HCT116 (cell line): ENCODE measurements around the gene A4GALT. TPM values are rescaled to one million over a fixed set of nuclear protein-coding genes. Genes with fewer than 3 reads are reported as not detected.

Source experiments
- total RNA-seq: library from RNA; stranded (reverse); gene quantifications from one replicate; pipeline ENCODE4 v1.2.1, GENCODE V29; 2021; ENCODE audit not compliant: unreplicated experiment

Gene A4GALT
- total RNA-seq, 1 experiment from 2014 or later: 16.0 TPM

Other genes starting within 250 kb of the A4GALT start
- 50.8 TPM for gene RRP7A, start 201.1 kb downstream of the A4GALT start, total RNA-seq
- gene SERHL2, start 166.9 kb downstream of the A4GALT start, total RNA-seq: not detected
- 67.6 TPM for gene POLDIP3, start 106.0 kb downstream of the A4GALT start, total RNA-seq
- 0.91 TPM for gene ATP5MGL, start 80.3 kb downstream of the A4GALT start, total RNA-seq
- gene CYB5R3, start 71.5 kb downstream of the A4GALT start, total RNA-seq: 127 TPM
- gene ARFGAP3, start 136.4 kb upstream of the A4GALT start, total RNA-seq: 15.4 TPM